ENCODE measurements around the gene LRRC8C. TPM values are rescaled to one million over a fixed set of nuclear protein-coding genes. Genes with fewer than 3 reads are reported as not detected.

Gene LRRC8C
- total and polyA plus RNA-seq, 8 donors, result 8.3 to 11.6 (median 9.2) TPM

GRCh38 chr1:89670711-89671110 is 37.8 kb downstream of the LRRC8C start:
- peaks cover 0 to 70% of the 10 kb centered on the region in 2 donors for H3K4me1 ChIP-seq
- H3K27ac ChIP-seq, result peak overlapping the region in 1 of 2 donors; percentile 62
- TF ChIP-seq CTCF (IDR thresholded peaks at IDR 0.05), result no peak
- H3K27me3 ChIP-seq, result no peaks in the 10 kb centered on the region
- DNase-seq (no peak), ATAC-seq (no peak)
- no peaks in the 10 kb centered on the region for H3K9me3 ChIP-seq
- intact Hi-C loops (cut with DNase I), result no loop called here
- no peaks in the 10 kb centered on the region for H3K36me3 ChIP-seq
- no peak overlapping the region for H3K4me3 ChIP-seq

- no peak for DNase-seq
- Histone ChIP-seq H3K9me3 (no peaks in the 10 kb centered on the region), H3K4me1 (peaks cover 0 to 58% of the 10 kb centered on the region in 2 donors), H3K27me3 (no peaks in the 10 kb centered on the region), H3K4me3 (no peak overlapping the region), H3K36me3 (no peaks in the 10 kb centered on the region), H3K27ac (no peak overlapping the region)
- intact Hi-C loops (cut with DNase I), result no loop called here
- no peak for TF ChIP-seq CTCF (IDR thresholded peaks at IDR 0.05)
- ATAC-seq, result no peak
These were observed 39.0 kb downstream of the LRRC8C start for GRCh38 chr1:89671775-89672488.

GRCh38 chr1:89672489-89673183 is 39.7 kb downstream of the LRRC8C start:
- no peak for DNase-seq
- Histone ChIP-seq H3K4me1 (peaks cover 0 to 53% of the 10 kb centered on the region in 2 donors), H3K27me3 (no peaks in the 10 kb centered on the region), H3K27ac (no peak overlapping the region), H3K36me3 (no peaks in the 10 kb centered on the region), H3K4me3 (no peak overlapping the region), H3K9me3 (no peaks in the 10 kb centered on the region)
- intact Hi-C loops (cut with DNase I), result no loop called here
- no peak for TF ChIP-seq CTCF (IDR thresholded peaks at IDR 0.05)
- no peak for ATAC-seq

GRCh38 chr1:89673251-89673650 is 40.3 kb downstream of the LRRC8C start:
- H3K4me1 ChIP-seq, result peaks cover 0 to 47% of the 10 kb centered on the region in 2 donors
- no peaks in the 10 kb centered on the region for H3K27me3 ChIP-seq
- H3K27ac ChIP-seq, result no peak overlapping the region
- no peak for ATAC-seq
- DNase-seq, result no peak
- H3K9me3 ChIP-seq, result no peaks in the 10 kb centered on the region
- no peak for TF ChIP-seq CTCF (IDR thresholded peaks at IDR 0.05)
- intact Hi-C loops (cut with DNase I), result no loop called here
- H3K4me3 ChIP-seq, result no peak overlapping the region
- no peaks in the 10 kb centered on the region for H3K36me3 ChIP-seq

- intact Hi-C loops (cut with DNase I), result no loop called here
- ATAC-seq, result no peak
- DNase-seq, result no peak
- Histone ChIP-seq H3K27me3 (no peaks in the 10 kb centered on the region), H3K4me1 (peaks cover 0 to 27% of the 10 kb centered on the region in 2 donors), H3K4me3 (no peak overlapping the region), H3K27ac (no peak overlapping the region), H3K9me3 (no peaks in the 10 kb centered on the region), H3K36me3 (no peaks in the 10 kb centered on the region)
- no peak for TF ChIP-seq CTCF (IDR thresholded peaks at IDR 0.05)
These were observed 42.8 kb downstream of the LRRC8C start for GRCh38 chr1:89675677-89676076.
